ENCODE data around the gene AVPR2.

Gene AVPR2

DNA sequence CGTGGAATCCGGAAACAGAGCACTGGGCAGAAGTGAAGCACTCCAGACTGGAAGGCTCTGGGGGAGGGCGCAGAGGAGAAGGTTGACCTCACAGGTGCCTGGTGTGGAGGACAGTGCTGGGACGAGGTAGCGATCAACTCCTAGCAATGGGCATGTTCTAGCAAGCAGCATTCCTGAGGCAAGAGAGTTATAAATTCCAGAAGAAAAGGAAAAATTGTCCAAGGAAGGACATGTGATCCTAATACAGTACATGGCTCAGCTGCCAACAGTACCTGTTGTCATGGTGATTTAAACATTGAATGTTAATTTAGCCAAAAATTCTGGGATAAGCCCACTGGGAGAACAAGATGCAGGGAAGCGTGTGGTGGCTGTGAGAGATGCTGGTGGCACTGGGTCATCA lies 13.4 kb downstream of the AVPR2 start:
- no peak for DNase-seq

DNA sequence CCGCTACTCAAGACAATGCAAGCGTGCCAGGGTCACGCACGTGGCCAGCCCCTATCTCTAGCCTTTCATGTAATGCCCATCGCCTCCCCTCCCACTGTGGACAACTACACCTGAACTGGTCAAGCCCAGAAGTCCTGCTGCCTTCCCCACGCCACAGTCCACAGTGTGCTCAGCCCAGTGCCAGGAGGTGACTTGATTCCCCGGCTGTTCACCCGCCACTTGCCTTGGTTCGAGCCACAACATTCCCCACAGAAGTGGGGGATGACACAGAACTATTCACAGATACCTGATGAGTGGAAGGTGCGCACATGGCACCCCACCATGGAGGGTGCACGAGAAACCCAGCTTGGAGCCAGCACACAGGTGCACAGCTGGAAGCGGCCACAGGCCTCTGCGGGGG lies 14.8 kb downstream of the AVPR2 start:
- no peak for DNase-seq

DNA sequence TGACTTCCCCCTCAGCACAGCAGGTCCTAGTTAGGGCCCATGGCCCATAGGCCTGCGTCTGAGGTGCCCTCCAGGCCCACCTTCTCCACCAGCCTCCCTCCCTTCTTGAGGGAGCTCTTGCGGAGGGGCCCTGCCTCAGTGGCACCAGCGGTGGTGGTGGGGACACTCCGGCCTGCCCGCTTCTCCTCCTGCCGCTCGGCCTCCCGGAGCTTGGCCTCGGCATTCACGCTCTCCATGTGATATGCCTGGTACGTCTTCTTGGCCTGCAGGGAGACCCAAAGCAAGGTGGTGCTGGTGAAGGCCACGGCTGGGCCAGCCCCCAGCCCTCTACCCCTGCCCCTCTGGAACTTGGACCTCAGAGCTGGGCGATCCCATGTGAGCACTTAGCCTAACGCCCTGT lies 16.1 kb downstream of the AVPR2 start:
- DNase-seq: no peak

DNA sequence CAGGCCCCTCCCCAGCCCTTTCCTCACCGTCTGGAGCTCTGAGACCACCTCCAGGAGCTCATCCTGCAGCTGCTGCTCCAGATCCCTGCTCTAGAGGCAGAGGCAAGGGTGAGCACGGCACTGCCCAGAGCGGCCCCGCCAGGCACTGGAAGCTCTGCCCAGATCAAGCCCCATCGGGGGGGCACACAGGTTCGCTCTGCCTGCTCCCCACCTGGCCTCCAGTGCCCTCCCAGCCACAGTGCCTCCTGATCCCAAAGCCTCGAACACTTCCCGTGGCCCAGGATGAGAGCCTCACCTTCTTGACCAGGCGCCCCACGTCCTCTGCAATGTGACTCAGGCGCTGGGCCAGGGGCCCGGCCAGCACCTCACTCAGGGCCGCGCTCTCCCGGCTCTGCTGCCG lies 16.6 kb downstream of the AVPR2 start:
- DNase-seq: no peak

DNA sequence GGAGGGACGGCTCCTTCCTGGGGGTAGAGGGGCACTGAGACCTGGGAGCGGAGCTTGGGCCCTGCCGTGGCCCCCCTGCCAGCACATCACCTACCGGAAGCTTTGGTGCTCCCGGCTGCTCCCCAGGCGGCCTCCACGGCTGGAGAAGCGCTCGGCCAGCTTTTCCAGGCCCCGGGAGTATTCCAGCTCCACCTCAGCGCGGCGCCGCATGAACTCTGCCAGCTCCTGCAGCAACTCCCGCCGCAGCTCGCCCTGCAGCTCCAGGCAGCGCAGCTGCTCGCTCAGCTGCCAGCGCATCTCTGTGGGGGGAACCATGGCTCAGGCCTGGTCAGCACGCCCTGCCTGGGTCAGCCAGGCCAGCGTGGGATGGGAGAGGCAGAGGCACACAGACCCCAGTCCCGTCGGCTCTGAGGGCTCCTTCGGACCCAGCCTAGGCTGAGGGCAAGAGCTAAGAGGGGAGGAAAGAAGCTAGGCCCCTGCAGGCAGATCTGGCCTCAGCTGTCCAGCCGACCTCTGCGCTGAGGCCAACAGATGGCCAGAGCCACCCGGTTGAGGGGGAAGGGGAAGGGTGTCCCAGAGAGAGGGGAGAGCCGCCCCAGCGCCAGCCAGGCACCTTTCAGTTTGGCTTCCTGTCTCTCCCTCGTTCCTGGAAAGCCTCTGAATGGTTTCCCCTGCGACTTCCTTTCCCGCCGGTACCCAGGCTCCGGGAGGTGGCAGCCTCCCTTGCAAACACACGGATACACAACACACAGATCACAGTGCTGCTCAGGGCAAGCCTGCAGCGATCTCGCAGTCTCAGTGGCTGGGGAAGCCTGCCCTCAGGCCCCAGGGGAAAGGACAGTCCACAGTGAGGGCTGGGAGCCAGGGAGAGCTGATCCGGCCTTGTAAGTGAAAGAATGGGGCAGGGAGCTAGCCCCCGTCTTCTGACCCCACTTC lies 17.3 kb downstream of the AVPR2 start:
- no peak for DNase-seq

- DNase-seq: no peak
Observed at GRCh38 chrX:153922932-153923857, 18.7 kb downstream of the AVPR2 start.

DNA sequence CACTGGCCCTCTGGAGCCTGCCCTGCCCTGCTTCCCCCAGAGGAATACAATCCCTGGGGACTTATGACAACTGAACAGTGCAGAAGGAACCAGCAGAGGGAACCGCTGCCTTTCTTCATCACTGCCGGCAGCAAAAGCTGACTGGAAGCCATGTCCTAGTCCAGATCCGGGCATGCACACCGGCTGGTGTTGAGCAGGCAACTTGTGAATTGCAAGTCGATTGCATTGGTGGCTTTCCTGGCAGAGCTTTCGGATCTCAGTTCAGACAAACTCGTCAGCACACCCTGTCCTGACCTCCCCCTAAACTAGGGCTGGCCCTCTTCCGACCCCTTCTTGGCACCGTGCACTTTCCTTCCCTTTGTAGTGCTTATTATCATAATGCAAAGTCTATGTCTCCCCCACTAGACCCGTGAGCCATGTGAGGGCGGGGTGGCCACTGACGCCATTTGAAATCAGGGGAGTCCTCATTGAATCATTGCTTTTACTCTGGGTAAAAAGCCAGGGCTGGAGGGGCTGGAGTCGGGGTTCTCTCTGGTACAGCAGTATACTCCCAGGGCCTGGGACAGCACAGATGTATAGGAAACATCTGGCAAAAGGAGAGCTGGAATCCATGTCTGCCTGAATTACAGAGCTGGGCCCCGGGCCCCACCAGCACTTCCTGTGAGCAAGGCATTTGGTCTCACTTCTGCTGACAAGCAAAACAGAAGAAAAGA lies 19.8 kb downstream of the AVPR2 start:
- DNase-seq: peak in 3 of 5 experiments; percentile 36 to 60 (median 48)

DNA sequence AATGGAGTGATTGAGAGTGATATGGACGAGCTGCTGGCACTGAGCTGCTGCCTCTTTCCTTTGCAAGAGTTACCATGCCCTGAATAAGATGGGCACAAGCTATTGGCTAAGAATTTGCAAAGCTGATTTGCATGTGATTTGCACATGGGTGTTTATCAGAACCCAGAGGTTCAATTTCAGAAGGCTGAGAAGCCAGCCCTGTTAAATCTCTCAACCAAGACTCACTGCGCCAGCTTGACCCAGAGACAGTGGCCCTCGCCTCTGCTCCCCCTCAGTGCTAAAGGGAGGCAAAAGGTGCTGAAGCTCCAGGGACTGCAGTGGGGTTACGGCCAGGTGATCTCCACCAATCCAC lies 20.9 kb downstream of the AVPR2 start:
- peak in 1 of 5 experiments; percentile 83 for DNase-seq

- peak in 4 of 5 experiments; percentile 15 to 74 (median 40) for DNase-seq
Observed at GRCh38 chrX:153925739-153926551, 21.5 kb downstream of the AVPR2 start, which contains the start of gene ARHGAP4. TSS of gene ARHGAP4 (minus strand) at chrX:153926264. CDS start at chrX:153926202, 62 bp downstream.

DNA sequence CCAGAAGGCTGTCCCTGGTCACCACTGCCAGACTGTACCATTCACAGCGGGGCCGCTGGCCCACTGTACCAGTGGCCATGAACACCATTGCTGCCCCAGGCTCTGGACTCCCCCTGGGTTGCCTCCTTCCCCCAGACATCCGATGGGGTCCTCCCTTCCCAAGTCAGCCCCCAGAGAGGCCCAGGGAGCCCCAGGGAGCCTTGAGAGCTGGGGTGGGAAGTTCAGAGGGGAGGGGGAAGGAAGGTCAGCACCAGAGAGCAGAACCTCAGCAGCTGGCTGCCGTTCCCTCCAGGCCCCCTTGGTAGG lies 22.0 kb downstream of the AVPR2 start:
- no peak for DNase-seq

DNA sequence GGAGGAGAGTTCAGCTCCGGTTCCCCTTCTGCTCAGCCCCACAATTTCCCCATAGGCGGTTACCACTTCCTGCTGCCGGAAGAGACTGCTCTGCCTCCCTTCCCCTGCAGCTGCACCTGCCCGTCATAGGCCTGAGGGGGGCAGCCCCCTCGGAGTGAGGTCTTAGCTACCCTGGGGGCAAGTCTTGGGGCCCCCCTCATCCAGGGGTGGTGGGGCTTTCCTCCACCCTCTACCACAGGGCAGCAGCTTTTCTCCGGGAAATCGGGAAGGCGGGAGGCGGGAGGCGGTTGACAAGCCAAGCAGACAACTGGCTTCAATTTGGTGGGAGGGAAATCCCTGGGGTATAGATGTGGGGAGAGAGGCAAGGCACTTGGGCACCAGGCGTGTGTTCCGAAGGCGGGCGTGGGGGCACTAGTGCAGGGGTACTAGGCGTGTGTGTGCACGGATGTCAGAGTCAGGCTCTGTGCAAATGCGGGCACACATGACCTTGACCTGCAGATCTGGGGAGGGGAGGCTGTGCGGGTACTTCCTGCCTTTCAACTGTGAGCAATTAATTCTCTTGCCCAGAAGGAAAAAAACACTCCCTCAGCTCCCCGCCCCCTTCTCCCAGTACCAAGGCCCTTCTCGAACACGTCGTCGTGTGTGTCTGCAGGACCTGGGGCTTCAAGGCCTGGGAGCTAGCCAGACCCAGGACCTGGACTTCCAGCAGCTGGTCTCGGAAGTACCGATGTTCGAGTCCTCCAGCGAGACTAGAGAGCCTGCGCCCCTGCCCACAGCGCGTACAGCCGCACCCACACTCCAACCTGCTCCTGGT lies 22.6 kb downstream of the AVPR2 start:
- DNase-seq: peak; percentile 45 to 93 (median 74)

DNA sequence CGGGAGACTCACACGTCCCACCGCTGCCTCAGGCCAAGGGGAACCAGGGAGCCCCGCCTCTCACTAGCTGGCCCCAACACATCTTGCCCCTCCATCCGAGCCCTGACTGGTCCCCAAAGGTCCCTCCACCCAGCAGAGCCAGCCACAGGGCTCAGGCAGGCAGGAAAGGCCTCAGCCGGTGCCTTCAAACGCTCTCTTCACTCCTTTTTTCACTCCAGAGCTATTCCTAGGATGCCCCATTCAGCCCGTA lies 23.1 kb downstream of the AVPR2 start:
- DNase-seq: no peak

- peak; percentile 79 to 99 (median 89) for DNase-seq
Observed at GRCh38 chrX:153927922-153928760, 23.7 kb downstream of the AVPR2 start.

DNA sequence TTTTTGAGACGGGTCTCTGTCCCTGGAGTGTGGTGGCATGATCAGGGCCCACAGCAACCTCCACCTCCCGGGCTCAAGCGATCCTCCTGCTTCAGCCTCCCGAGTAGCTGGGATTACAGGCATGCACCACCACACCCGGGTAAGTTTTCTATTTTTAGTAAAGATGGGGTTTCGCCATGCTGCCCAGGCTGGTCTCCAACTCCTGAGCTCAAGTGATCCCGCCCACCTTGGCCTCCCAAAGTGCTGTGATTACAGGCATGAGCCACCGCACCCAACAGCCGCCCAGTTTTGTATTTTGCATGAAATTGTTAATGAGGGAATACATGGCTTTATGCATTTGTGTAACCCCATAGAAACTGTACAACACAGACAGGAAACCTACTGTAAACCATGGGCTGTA lies 24.4 kb downstream of the AVPR2 start:
- no peak for DNase-seq

- no peak for DNase-seq
Observed at GRCh38 chrX:153929576-153929975, 25.1 kb downstream of the AVPR2 start.

DNA sequence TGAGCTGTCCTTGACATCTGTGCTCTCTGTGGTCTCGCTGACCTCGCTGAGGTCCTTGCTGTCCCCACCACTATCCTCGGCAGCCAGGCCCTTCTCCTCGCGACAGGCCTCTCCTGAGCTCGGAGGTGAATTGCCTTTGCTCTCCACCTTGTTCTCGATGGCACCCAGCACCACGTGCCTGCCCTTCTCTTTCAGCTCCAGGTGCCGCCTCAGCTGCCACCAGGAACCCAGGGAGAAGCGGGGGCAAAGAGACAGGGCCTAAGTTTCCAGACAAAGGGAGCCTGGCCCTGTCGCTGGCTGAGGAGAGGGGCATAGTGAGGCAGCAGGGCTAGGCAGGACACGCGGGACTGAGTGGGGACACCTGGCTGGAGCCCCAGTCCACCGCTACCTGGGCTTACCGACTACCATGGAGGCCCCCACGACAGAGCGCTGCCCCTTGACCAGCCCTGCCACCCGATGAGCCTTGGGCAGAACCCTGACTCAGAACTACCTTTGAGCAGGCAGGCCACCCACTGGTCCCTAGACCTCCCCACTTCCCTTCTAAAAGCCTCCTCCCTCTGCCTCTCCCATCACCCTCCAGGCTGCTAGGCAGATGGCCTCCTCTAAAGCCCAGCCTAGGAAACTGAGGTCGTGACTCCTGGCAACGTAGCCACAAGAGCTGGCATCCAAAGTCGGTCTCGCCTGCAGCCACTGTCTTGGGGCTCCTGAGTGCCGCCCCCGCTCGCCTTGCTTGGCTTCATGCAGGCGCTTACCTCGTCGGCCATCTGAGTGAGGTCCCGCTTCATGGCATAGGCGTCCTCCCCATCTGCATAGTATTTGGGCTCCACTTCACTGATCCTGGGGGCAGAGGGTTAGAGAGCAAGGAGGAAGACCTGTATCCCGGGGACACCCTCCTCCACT lies 25.8 kb downstream of the AVPR2 start:
- DNase-seq: no peak

DNA sequence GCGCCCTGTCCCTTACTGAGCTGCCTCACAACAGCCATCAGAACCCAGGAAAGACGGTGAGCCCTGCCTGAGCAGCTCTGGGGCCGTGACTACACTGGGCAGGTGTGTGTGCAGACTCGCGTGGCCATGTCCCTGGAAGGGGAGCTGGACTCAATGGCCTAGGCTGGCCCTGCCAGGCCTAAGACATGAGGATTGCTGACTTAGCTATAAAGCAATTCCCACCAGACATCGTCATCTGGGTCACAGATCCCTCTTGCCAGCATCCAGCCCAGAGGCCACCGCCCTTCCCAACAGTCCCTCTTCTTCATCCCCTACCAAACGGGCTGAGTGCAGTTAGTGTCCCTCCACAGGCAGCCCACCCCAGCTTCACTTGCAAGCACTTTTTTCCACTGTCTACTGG lies 26.7 kb downstream of the AVPR2 start:
- DNase-seq: no peak

DNA sequence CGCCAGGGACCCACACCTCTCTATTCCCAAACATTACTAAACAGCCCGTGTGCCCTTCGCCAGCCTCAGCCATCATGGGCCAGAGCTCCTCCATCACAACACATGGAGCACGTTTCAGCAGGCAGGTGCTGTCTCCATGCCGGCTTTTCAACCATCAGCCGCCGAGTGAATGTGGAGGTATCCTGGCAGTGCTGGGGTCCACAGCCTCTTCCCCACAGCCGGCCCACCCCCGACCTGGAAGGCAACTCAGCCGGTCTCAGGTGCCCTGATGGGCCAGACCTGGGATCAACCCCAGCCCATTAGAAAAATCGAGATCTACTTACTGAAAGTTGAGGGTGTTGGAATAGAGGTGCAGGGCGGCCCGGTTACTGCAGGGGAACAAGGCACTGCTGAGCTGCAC lies 27.3 kb downstream of the AVPR2 start:
- DNase-seq: no peak

DNA sequence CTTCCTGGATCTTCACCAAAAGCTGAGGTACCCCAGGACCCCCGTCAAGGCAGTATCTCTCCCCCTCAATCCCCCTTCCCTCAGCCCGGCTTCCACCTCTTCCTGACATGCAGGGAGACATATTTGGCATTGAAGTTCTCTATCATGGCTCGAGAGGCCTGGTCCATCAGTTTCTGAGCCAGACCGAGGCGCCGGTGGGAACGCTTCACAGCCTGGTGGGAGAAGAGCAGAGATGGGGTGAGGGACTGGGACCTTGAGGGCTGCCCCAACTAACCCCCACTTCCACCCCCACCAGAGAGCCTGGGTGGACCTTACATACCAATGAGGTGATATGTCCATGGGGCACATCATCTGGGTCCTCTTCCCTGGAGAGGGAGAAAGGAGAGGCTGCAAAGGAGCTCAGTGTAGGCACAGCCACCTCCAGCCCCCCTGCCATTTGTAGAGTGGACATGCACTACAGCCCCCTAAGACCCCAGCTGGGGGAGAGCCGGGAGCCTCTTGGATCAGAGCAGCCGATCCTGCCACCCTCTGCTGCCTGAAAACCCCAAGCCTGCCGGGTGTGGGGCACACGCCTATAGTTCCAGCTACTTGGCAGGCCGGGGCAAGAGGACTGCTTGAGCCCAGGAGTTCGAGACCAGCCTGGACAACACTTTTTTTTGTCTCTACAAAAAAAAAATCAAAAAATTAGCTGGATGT lies 27.9 kb downstream of the AVPR2 start:
- DNase-seq: no peak
